Gastroesophageal sphincter (tissue), 3 donors: ENCODE measurements around the gene RXRA.

Source experiments
- CTCF ChIP-seq, 4 experiments: fragments of 200-600 bp in 2 of 4; fragments of 450-650 bp in 2 of 4; sonication (generic) in 1 of 4; IDR thresholded peaks; one replicate each; pipeline ENCODE4 v1.5.1; 2017 to 2019; ENCODE audit warnings: antibody characterized with exemption in 4 of 4, mild to moderate bottlenecking in 2 of 4, moderate library complexity in 2 of 4
- EP300 ChIP-seq: sonication (generic); formaldehyde crosslinking; IDR thresholded peaks from one replicate; pipeline ENCODE4 v1.6.1; 2017; ENCODE audit warnings: antibody characterized with exemption, mild to moderate bottlenecking

- TF ChIP-seq EP300 (no peak), CTCF (IDR thresholded peaks at IDR 0.05) (no peak)
Measured at GRCh38 chr9:134328341-134328840, 2.1 kb downstream of the RXRA start.
